ENCODE measurements around the gene ELFN1.

DNA sequence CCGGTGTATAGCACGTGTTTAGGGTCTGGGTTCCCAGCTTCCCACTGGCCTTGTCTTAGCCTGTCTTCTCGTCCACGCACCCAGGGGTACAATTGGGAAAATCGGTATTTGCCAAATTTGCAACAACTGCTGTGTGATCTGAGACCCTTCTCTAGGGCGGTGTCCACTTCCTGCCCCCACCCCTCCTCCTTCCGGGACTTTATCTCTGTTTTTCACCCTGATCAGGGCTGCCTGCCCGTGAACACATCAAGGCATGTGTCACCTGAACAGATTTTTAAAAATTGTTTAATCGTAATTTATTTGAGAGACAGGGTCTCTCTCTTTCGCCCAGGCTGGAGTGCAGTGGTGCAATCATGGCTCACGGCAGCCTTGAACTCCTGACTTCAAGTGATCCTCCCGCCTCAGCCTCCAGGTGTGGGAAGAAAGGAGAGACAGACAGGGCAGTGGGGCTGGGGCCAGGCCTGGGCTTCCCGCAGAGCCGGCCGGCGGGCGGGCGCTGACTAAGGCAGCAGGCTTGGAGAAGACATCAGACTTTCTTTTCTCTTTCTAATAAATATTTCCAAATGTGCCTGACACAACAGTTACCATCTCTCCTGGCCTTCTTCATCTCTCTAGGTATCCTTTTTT lies 27.5 kb downstream of the ELFN1 start:
- TF ChIP-seq, protein P1, sequence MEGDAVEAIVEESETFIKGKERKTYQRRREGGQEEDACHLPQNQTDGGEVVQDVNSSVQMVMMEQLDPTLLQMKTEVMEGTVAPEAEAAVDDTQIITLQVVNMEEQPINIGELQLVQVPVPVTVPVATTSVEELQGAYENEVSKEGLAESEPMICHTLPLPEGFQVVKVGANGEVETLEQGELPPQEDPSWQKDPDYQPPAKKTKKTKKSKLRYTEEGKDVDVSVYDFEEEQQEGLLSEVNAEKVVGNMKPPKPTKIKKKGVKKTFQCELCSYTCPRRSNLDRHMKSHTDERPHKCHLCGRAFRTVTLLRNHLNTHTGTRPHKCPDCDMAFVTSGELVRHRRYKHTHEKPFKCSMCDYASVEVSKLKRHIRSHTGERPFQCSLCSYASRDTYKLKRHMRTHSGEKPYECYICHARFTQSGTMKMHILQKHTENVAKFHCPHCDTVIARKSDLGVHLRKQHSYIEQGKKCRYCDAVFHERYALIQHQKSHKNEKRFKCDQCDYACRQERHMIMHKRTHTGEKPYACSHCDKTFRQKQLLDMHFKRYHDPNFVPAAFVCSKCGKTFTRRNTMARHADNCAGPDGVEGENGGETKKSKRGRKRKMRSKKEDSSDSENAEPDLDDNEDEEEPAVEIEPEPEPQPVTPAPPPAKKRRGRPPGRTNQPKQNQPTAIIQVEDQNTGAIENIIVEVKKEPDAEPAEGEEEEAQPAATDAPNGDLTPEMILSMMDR (optimal IDR thresholded peaks at IDR 0.05 in 1 of 3, IDR thresholded peaks at IDR 0.05 in 1 of 3, conservative IDR thresholded peaks at IDR 0.05 in 1 of 3; ENCODE audit: extremely low read depth in 1 of 3, insufficient read depth in 2 of 3, low read length in 3 of 3) = no peak
- TF ChIP-seq EZH2 (IDR thresholded peaks at IDR 0.05; ENCODE audit: low read length) = no peak

Measured in keratinocyte (primary cell).